H1 (cell line): ENCODE measurements around the gene CAPN2. TPM values are rescaled to one million over a fixed set of nuclear protein-coding genes. Genes with fewer than 3 reads are reported as not detected.

ENCODE experiments used
- CEBPB ChIP-seq: IDR thresholded peaks from 2 replicates; pipeline ENCODE4 v1.6.1; 2012; ENCODE audit warnings: low read depth, low read length
- SP2 ChIP-seq: IDR thresholded peaks from 2 replicates; pipeline ENCODE4 v1.6.1; 2012; ENCODE audit warnings: mild to moderate bottlenecking, low read length, inconsistent platforms
- TCF12 ChIP-seq: IDR thresholded peaks from 2 replicates; pipeline ENCODE4 v1.6.1; 2011; ENCODE audit warnings: low read depth, mild to moderate bottlenecking, low read length
- polyA plus RNA-seq, 7 experiments: library from polyadenylated mRNA; depleted of rRNA in 3 of 7; stranded (reverse) in 5 of 7; unstranded in 2 of 7; fragments of >200 nt in 5 of 7; fragments of 200-250 nt in 2 of 7; gene quantifications; 1 replicate in 5 of 7; 2 replicates in 1 of 7; 4 replicates in 1 of 7; pipeline versions ENCODE4 v1.2.1 to v1.2.3, GENCODE V29; 2011 to 2013; ENCODE audit warnings: missing spikeins in 2 of 7, mixed read lengths in 2 of 7
- total RNA-seq: library from RNA; stranded (reverse); fragmentation: NEBNext Ultra II Directional; extraction: Animal tissue kit (Norgen Biotek cat#: 25700); gene quantifications from 2 replicates; pipeline ENCODE4 v1.2.1, GENCODE V29; 2021

Gene CAPN2
- total and polyA plus RNA-seq, 2 of the 8 experiments (the other 6 are each of a cell fraction or from before 2014, with no cell fraction given) = 9.2 to 10.3 TPM

DNA sequence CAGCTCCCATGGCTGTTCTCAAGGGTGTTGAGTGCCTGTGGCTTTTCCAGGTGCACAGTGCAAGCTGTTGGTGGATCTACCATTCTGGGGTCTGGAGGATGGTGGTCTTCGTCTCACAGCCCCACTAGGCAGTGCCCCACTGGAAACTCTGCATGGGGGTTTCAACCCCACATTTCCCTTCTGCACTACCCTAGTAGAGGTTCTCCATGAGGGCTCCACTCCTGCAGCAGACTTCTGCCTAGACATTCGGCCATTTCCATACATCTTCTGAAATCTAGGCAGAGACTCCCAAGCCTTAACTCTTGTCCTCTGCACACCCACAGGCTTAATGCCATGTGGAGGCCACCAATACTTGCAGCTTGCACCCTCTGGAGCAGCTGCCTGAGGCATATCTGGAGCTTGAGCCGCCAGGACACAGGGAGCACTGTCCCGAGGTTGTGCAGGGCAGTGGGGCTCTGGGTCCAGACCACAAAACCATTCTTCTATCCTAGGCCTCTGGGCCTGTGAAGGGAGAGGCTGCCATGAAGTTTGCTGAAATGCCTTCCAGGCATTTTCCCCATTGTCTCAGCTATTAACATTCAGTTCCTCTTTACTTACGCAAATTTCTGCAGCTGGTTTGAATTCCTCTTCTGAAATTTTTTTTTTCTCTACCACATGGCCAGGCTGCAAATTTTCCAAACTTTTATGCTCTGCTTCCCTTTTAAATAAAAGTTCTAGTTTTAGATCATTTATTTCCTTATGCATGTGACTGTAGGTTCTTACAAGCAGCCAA is 38.0 kb upstream of the CAPN2 start (continued):
- no peak for TF ChIP-seq SP2
- TF ChIP-seq TCF12 = no peak
- no peak for TF ChIP-seq CEBPB
- TF ChIP-seq, all 59 proteins: peak for 0
